Breast epithelium (tissue), 4 donors: ENCODE measurements around the gene PPP1R37. TPM values are rescaled to one million over a fixed set of nuclear protein-coding genes. Genes with fewer than 3 reads are reported as not detected.

Experiments used
- DNase-seq, 2 donors: peaks; one replicate each; pipeline ENCODE4 v3.0.0-alpha.2; 2019; ENCODE audit warnings: low spot score in 2 of 2
- H3K27ac ChIP-seq, 2 donors: fragments of 200-600 bp; sonication (generic) in 1 of 2; one replicate each; pipeline ENCODE4 v1.5.1; 2016 to 2019; ENCODE audit warnings: mild to moderate bottlenecking in 1 of 2
- H3K27me3 ChIP-seq, 2 donors: fragments of 200-600 bp; sonication (generic) in 1 of 2; one replicate each; pipeline versions ENCODE4 v1.5.1 to v1.6.0; 2017 to 2019; ENCODE audit warnings: control low read depth in 1 of 2, mild to moderate bottlenecking in 1 of 2
- H3K36me3 ChIP-seq: fragments of 200-600 bp; one replicate; pipeline ENCODE4 v1.5.1; 2019
- H3K4me1 ChIP-seq, 2 donors: fragments of 200-600 bp; sonication (generic); one replicate each; pipeline ENCODE4 v1.5.1; 2016 to 2019; ENCODE audit warnings: control low read depth in 1 of 2
- H3K4me3 ChIP-seq, 3 donors: fragments of 200-600 bp; sonication (generic); 1 replicate in 2 of 3; 2 replicates in 1 of 3; pipeline ENCODE4 v1.5.1; 2016 to 2019; ENCODE audit warnings: mild to moderate bottlenecking in 3 of 3, moderate library complexity in 2 of 3
- H3K9me3 ChIP-seq, 2 donors: fragments of 200-600 bp; sonication (generic) in 1 of 2; one replicate each; pipeline ENCODE4 v1.5.1; 2016 to 2019; ENCODE audit warnings: control low read depth in 1 of 2
- POLR2A ChIP-seq: fragments of 450-650 bp; IDR thresholded peaks from one replicate; pipeline ENCODE4 v1.6.1; 2016; ENCODE audit warnings: antibody characterized with exemption, mild to moderate bottlenecking, moderate library complexity
- POLR2AphosphoS5 ChIP-seq, 3 donors: sonication (generic); formaldehyde crosslinking; IDR thresholded peaks; one replicate each; pipeline ENCODE4 v1.6.1; 2017; ENCODE audit warnings: antibody characterized with exemption in 3 of 3
- intact Hi-C: fragments of 100-400 bp; cut with DNase I; formaldehyde crosslinking; loops from one replicate; pipeline ENCODE4 v1.15.1; 2023; ENCODE audit warnings: low total_unique reads
- total RNA-seq, 3 donors: library from RNA; depleted of rRNA; stranded (reverse); fragments of >200 nt; gene quantifications; one replicate each; pipeline ENCODE4 v1.1.0, GENCODE V29; 2016
- TF ChIP-seq, protein P1 (sequence below), 3 donors: fragments of 450-650 bp; IDR thresholded peaks; one replicate each; pipeline ENCODE4 v1.5.1; 2016 to 2017; ENCODE audit warnings: antibody characterized with exemption in 3 of 3, mild to moderate bottlenecking in 3 of 3, moderate library complexity in 3 of 3

PPP1R37 gene
- total RNA-seq, 3 donors from 2014 or later = 18.6 to 50.8 (median 33.8) TPM

DNA sequence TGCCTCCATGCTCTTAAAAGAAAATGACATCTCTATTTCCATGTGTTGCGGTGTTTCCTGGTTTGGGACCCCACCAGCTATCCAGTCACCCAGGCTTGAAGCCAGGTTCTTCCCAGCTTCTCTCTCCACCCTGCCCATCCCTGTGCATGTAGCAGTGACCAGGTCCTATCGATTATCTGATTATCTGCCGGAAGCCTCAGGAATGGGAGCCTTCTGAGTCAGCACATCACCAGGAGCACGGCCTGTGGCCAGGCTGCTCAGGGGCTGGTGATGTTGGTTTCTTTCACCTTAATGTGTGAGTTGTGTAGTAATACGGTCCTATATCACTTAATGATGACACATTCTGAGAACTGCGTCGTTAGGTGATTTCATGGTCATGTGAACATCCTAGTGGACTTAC lies 33.7 kb downstream of the PPP1R37 start:
- H3K27me3 ChIP-seq = no peaks in the 10 kb centered on the region
- intact Hi-C loops = loop anchor here (10.0 kb wide), 1 partner anchor 538 kb away; the partner anchor contains the start of gene GIPR
- TF ChIP-seq POLR2AphosphoS5 (IDR thresholded peaks at IDR 0.05) = no peak
- no peak for TF ChIP-seq POLR2A
- TF ChIP-seq, protein P1, sequence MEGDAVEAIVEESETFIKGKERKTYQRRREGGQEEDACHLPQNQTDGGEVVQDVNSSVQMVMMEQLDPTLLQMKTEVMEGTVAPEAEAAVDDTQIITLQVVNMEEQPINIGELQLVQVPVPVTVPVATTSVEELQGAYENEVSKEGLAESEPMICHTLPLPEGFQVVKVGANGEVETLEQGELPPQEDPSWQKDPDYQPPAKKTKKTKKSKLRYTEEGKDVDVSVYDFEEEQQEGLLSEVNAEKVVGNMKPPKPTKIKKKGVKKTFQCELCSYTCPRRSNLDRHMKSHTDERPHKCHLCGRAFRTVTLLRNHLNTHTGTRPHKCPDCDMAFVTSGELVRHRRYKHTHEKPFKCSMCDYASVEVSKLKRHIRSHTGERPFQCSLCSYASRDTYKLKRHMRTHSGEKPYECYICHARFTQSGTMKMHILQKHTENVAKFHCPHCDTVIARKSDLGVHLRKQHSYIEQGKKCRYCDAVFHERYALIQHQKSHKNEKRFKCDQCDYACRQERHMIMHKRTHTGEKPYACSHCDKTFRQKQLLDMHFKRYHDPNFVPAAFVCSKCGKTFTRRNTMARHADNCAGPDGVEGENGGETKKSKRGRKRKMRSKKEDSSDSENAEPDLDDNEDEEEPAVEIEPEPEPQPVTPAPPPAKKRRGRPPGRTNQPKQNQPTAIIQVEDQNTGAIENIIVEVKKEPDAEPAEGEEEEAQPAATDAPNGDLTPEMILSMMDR (IDR thresholded peaks at IDR 0.05) = no peak

DNA sequence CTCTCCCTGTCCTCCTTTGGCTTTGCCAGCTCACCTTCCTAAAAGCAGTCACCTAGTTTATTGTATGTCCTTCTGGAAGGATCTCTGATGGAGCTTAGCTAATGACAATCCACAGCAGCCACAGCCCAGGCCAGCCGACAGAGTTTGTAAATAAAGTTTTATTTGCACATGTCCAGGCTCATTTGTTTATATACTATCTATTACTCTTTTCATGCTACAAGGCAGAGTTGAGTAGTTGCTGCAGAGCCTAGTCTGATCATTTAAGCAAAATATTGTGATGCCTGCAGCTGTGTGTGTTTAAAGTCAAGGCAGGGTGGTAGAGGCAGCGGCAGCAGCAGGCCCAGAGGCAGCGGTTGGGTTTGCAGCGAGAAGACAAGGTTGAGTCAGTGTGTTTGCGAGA lies 35.2 kb downstream of the PPP1R37 start:
- Histone ChIP-seq H3K36me3 (no peaks in the 10 kb centered on the region), H3K27me3 (no peaks in the 10 kb centered on the region), H3K9me3 (no peaks in the 10 kb centered on the region), H3K4me1 (peaks cover 0 to 10% of the 10 kb centered on the region in 2 donors), H3K27ac (no peak overlapping the region), H3K4me3 (no peak overlapping the region)
- intact Hi-C loops = loop anchor here (10.0 kb wide), 1 partner anchor 537 kb away; the partner anchor contains the start of gene GIPR
- DNase-seq = no peak
- no peak for TF ChIP-seq POLR2A
- no peak for TF ChIP-seq POLR2AphosphoS5 (IDR thresholded peaks at IDR 0.05)
- TF ChIP-seq, protein P1 (IDR thresholded peaks at IDR 0.05) = no peak

More for the DNA sequence above, 33.7 kb downstream of the PPP1R37 start:
- Histone ChIP-seq H3K4me1 (peaks cover 0 to 15% of the 10 kb centered on the region in 2 donors), H3K9me3 (no peaks in the 10 kb centered on the region), H3K4me3 (no peak overlapping the region), H3K36me3 (no peaks in the 10 kb centered on the region), H3K27ac (no peak overlapping the region)
- DNase-seq = no peak

- Histone ChIP-seq H3K27me3 (no peaks in the 10 kb centered on the region), H3K4me1 (peaks cover 0 to 4% of the 10 kb centered on the region in 2 donors), H3K36me3 (no peaks in the 10 kb centered on the region), H3K27ac (no peak overlapping the region), H3K4me3 (no peak overlapping the region), H3K9me3 (no peaks in the 10 kb centered on the region)
- TF ChIP-seq POLR2A (no peak), POLR2AphosphoS5 (IDR thresholded peaks at IDR 0.05) (no peak)
- TF ChIP-seq, protein P1 (IDR thresholded peaks at IDR 0.05) = no peak
- intact Hi-C loops = loop anchor here (10.0 kb wide), 1 partner anchor 536 kb away; the partner anchor contains the start of gene GIPR
- DNase-seq = no peak
These were observed 35.8 kb downstream of the PPP1R37 start for GRCh38 chr19:45128806-45129205.

DNA sequence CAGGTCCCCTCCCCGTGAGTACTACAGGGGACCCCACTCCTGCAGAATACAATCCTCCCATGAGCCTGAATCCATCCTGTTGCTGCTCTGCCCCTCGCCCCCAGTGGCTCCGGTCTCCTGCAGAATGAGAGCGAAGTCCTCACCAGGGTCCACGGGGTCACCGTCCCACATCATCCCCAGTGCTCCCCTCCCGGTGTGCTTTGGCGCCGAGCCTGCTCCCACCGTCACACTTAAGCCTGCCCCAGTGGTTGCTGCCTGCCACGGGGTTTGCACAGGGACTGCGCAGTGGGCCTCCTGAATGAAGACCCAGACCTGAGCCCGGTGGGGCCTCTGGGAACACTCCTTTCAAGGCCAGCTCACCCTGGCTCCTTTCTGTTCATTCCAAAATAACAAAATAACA lies 37.3 kb downstream of the PPP1R37 start:
- Histone ChIP-seq H3K36me3 (no peaks in the 10 kb centered on the region), H3K4me1 (no peaks in the 10 kb centered on the region), H3K27me3 (no peaks in the 10 kb centered on the region), H3K4me3 (no peak overlapping the region), H3K9me3 (no peaks in the 10 kb centered on the region), H3K27ac (no peak overlapping the region)
- TF ChIP-seq, protein P1 (IDR thresholded peaks at IDR 0.05) = no peak
- TF ChIP-seq POLR2AphosphoS5 (IDR thresholded peaks at IDR 0.05) (no peak), POLR2A (no peak)
- no peak for DNase-seq
- intact Hi-C loops = no loop called here

- Histone ChIP-seq H3K4me3 (no peak overlapping the region), H3K27ac (no peak overlapping the region), H3K4me1 (no peaks in the 10 kb centered on the region), H3K27me3 (no peaks in the 10 kb centered on the region), H3K36me3 (no peaks in the 10 kb centered on the region), H3K9me3 (no peaks in the 10 kb centered on the region)
- no peak for TF ChIP-seq POLR2A
- TF ChIP-seq, protein P1 (IDR thresholded peaks at IDR 0.05) = peak in 1 of 3 donors; percentile 7
- DNase-seq = no peak
- intact Hi-C loops = no loop called here
These were observed 38.1 kb downstream of the PPP1R37 start for GRCh38 chr19:45130888-45131615.
